GM18498 (cell line): Measurements from ENCODE around the gene ANKRD36B.
"Not testable (repeated sequence)": the region's sequence is repeated elsewhere in the genome, so short reads cannot be mapped to it uniquely, and the experiment has no call there.

Source experiments
- ATAC-seq: cut with Tn5 transposase; IDR thresholded peaks from one replicate; pipeline ENCODE4 v1.9.1; 2021; ENCODE audit warnings: mild to moderate bottlenecking, moderate library complexity; ENCODE audit not compliant: unreplicated experiment

The ANKRD36B gene

DNA sequence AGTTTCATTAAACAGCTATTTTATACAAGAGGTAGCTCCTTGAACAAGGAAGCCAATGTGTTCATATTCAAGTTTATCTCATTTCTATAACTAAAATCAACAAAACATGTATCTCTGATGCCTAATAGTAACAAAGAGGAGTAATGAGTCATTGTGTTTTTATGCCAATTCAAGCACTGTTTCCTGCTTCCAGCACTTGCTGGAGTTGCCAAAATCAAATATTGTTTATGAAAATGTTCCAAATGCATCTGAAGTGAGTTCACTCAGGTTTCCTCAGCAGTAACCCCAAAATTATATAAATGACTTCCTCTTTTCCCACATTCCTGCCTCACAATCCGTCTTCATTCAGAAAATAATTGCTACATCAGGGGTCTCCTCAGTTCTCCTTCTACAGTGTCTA is 39.2 kb downstream of the ANKRD36B start:
- not testable (repeated sequence) for ATAC-seq

DNA sequence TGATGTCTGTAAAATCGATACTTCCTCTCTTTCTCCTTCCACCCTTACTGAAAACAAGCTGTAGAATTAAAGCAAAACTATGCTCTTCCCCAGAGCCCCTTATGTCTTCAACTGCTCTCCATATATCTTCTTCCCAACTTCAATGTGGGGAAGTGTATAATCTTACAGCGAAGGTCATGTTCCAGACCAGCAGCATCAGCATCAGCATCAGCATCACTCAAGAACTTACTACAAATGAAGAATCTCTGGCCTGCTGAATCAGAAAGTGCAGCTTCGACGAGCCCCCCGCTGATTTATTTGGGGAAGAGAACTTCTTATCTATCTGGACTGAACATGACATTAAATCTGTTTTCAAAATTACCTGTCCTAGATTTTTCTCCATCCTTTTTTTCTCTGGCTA is 40.6 kb downstream of the ANKRD36B start:
- ATAC-seq: not testable (repeated sequence)

DNA sequence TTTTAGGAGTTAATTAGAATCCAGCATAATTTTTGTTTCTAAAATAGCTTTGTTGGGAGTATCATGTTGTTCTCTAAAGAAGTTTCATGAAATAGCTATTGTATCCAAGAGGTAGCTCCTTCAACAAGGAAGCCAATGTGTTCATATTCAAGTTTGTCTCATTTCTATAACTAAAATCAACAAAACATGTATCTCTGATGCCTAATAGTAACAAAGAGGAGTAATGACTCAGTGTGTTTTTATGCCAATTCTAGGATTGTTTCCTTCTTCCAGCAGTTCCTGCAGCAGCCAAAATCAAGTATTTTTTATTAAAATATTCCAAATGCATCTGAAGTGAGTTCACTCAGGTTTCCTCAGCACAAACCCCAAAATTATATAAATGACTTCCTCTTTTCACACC is 41.1 kb downstream of the ANKRD36B start:
- ATAC-seq: not testable (repeated sequence)

DNA sequence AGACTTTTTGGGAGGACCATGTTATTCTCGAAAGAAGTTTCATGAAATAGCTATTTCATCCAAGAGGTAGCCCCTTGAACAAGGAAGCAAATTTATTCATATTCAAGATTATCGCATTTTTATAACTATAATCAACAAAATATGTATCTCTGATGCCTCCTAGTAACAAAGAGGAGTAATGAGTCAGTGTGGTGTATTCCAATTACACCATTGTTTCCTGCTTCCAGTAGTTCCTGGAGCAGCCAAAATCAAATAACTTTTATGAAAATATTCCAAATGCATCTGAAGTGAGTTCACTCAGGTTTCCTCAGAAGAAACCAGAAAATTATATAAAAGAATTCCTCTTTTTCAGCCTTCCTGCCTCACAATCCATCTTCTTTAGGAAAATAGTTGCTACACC is 43.0 kb downstream of the ANKRD36B start:
- no peak for ATAC-seq

DNA sequence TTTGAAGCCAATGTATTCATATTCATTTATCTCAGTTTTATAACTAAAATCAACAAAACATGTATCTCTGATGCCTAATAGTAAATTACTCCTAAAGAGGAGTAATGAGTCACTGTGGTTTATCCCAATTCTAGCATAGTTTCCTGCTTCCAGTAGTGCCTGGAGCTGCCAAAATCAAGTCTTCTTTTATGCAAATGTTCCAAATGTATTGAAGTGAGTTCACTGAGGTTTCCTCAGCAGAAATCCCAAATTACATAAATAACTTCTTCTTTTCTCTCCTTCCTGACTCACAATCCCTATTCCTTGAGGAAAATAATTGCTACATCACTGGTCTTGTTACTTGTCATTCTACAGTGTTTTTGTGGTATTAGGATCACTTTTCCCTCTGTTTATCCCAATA is 44.8 kb downstream of the ANKRD36B start:
- ATAC-seq: not testable (repeated sequence)

DNA sequence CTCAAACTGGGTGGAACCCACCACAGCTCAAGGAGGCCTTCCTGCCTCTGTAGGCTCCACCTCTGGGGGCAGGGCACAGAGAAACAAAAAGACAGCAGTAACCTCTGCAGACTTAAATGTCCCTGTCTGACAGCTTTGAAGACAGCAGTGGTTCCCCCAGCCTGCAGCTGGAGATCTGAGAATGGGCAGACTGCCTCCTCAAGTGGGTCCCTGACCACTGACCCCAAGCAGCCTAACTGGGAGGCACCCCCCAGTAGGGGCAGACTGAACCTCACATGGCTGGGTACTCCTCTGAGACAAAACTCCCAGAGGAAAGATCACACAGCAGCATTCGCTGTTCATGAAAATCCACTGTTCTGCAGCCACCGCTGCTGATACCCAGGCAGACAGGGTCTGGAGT is 63.8 kb downstream of the ANKRD36B start:
- not testable (repeated sequence) for ATAC-seq

DNA sequence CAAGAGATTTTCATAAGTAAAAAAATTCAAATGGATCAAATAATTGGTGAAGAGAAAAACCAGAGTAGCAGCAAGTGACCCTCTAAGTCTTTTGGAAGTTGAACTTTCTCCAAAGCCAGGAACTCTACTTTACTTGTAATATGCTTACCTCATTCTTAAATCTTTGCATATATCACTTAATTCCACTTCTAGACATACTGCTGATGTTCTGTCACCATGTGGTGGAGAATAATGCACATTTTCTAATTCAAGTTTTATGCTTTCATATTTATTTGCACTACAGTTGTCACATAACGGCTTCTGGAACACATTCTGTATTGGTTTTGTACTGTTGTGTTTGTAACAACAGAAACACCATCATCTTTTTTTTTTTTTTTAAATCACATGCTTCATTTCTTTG is 65.9 kb downstream of the ANKRD36B start:
- ATAC-seq: not testable (repeated sequence)

DNA sequence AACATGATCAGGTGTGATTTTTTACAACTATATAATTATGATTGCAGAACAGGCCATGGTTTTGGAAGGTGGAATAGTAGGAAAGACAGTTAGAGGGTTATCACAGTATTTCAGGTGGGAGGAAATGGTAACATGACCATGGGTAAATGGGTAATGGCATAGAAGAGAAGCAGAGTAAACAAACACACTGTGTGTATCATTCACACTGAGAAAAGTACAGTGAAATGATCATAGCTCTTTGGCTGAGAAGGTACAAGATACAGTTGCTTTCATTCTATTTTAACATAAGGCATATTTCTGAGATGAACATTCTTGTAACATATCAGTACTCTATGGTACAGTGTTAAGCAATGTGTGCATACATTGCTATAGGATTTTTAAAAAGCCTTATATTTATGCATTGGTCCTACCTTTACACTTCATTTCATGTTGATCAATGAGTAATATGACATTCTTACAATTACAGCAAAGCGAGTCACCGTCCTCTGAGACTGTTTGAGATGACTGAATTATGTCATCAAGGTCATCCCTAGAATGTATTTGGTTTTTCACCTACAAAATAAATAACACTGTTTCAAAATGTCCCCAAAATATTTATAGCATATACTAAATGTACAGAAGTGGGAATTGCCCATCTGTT is 66.6 kb downstream of the ANKRD36B start:
- ATAC-seq: not testable (repeated sequence)

DNA sequence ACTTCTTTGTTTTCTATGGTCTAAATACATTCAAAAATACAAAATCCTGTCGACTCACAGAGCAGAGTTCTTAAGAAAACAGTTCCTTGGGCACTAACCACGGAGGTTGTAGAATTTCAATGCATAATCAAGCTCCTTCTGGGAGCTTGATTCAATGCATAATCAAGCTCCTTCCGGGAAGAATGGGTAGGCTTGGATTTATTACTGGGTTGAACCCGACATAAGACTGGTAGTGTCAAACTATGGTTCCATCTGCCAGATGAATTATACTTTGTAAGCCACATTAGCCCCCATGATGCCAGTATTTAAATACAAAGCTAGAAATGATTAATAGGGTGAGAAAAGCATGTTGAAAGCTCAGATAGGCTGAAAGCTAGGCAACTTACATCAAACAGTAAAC is 94.0 kb downstream of the ANKRD36B start:
- not testable (repeated sequence) for ATAC-seq

DNA sequence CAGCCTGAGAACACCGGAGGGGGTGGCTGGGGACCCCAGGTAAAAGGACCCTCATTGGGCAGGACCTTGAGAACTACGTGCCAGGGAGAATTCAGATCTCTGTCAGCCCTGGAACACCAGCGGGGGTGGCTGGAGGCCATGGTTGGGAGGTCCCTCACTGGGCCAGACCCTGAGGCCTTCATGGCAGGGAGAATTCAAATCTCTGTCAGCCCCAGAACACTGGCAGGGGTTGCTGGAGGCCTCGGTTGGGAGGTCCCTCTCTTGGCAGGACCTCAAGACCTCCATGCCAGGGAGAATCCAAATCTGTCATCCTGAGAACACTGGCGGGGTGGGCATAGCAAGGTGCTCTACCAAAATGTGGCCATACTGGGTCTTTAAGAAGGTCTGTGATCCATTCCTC is 99.5 kb downstream of the ANKRD36B start:
- not testable (repeated sequence) for ATAC-seq
